ENCODE results near the gene SLC4A5.
"Not testable (repeated sequence)": the region's sequence is repeated elsewhere in the genome, so short reads cannot be mapped to it uniquely, and the experiment has no call there.

The SLC4A5 gene

GRCh38 chr2:74345272-74345943, 2.2 kb upstream of the SLC4A5 start:
- TF ChIP-seq CTCF (IDR thresholded peaks at IDR 0.05; ENCODE audit: extremely low read depth, missing control alignments), result no peak
- DNase-seq (ENCODE audit: low spot score), result no peak

GRCh38 chr2:74336227-74336626, 7.0 kb downstream of the SLC4A5 start:
- DNase-seq (ENCODE audit: low spot score), result not testable (repeated sequence)

GRCh38 chr2:74334931-74335333, 8.3 kb downstream of the SLC4A5 start:
- peak; percentile 68 for DNase-seq (ENCODE audit: low spot score)
- peak; percentile 90 for TF ChIP-seq CTCF (IDR thresholded peaks at IDR 0.05; ENCODE audit: extremely low read depth, missing control alignments)

- no peak for DNase-seq (ENCODE audit: low spot score)
- no peak for TF ChIP-seq CTCF (IDR thresholded peaks at IDR 0.05; ENCODE audit: extremely low read depth, missing control alignments)
These were observed 9.2 kb downstream of the SLC4A5 start for GRCh38 chr2:74333896-74334586.

- DNase-seq (ENCODE audit: low spot score), result no peak
- TF ChIP-seq CTCF (IDR thresholded peaks at IDR 0.05; ENCODE audit: extremely low read depth, missing control alignments), result peak; percentile 49
These were observed 10.0 kb downstream of the SLC4A5 start for GRCh38 chr2:74333175-74333574.

- TF ChIP-seq CTCF (IDR thresholded peaks at IDR 0.05; ENCODE audit: extremely low read depth, missing control alignments), result no peak
- no peak for DNase-seq (ENCODE audit: low spot score)
These were observed 10.6 kb downstream of the SLC4A5 start for GRCh38 chr2:74332550-74333174.

GRCh38 chr2:74328573-74328972, 14.6 kb downstream of the SLC4A5 start:
- TF ChIP-seq CTCF (IDR thresholded peaks at IDR 0.05; ENCODE audit: extremely low read depth, missing control alignments), result no peak
- DNase-seq (ENCODE audit: low spot score), result no peak
